ENCODE data around the gene COIL. TPM values are rescaled to one million over a fixed set of nuclear protein-coding genes. Genes with fewer than 3 reads are reported as not detected.
A peak's percentile ranks its signal among the peaks of the same experiment; 100 is the strongest.

The COIL gene
- total and polyA plus RNA-seq, 9 of the 15 experiments (the other 6 are each of a cell fraction or from before 2014, with no cell fraction given), result 23.9 to 41.3 (median 28.7) TPM

DNA sequence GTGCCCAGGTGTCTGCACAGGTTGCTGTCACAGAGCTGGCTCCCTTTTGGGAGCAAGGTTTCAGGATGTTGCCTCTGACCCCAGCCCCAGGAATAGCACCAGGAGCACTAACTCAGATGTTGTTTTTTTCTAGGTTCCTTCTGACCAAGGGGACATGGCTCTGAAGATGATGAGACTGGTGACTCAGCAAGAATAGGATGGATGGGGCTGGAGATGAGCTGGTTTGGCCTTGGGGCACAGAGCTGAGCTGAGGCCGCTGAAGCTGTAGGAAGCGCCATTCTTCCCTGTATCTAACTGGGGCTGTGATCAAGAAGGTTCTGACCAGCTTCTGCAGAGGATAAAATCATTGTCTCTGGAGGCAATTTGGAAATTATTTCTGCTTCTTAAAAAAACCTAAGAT is 45.2 kb upstream of the COIL start:
- intact Hi-C loops (cut with micrococcal nuclease) (loop anchor here (5.0 kb wide), 2 partner anchors 81 to 106 kb away; partner anchors contain the start of gene AKAP1), in situ Hi-C loops (cut with MboI) (no loop called here)
- H3K4me2 ChIP-seq (ENCODE audit: insufficient read depth, low read length), result no peak overlapping the region
- TF ChIP-seq MAFF (IDR thresholded peaks at IDR 0.05; ENCODE audit: low read length) (peak; percentile 82), NFE2 (IDR thresholded peaks at IDR 0.05; ENCODE audit: low read depth) (peak; percentile 89), MAFG (tag; conservative IDR thresholded peaks at IDR 0.05) (peak; percentile 90), C11orf30 (IDR thresholded peaks at IDR 0.05; ENCODE audit: low read depth) (peak; percentile 92), CTBP1 (IDR thresholded peaks at IDR 0.05; ENCODE audit: borderline replicate concordance) (peak; percentile 61), NFE2L1 (tag; IDR thresholded peaks at IDR 0.05; ENCODE audit: borderline replicate concordance, low read depth) (peak; percentile 64; the same call in 1 of the 2 replicates), ZNF174 (CRISPR knock-in tag; IDR thresholded peaks at IDR 0.05) (no peak), MECOM (CRISPR knock-in tag; IDR thresholded peaks at IDR 0.05) (peak; percentile 56; the same call in 1 of the 2 replicates), ZNF551 (CRISPR knock-in tag; IDR thresholded peaks at IDR 0.05) (no peak), BACH1 (tag; IDR thresholded peaks at IDR 0.05) (peak; percentile 56; the same call in 1 of the 2 replicates), RCOR1 (IDR thresholded peaks at IDR 0.05; ENCODE audit: borderline replicate concordance in 1 of 2, low read depth in 2 of 2, low read length in 2 of 2) (peak in 1 of 2 experiments; percentile 62; a peak in 1 of 4 replicates), MAFK (IDR thresholded peaks at IDR 0.05; ENCODE audit: low read length) (peak; percentile 81), ZNF316 (IDR thresholded peaks at IDR 0.05) (peak; percentile 93), JUND (IDR thresholded peaks at IDR 0.05; ENCODE audit: borderline replicate concordance, low read depth, low read length) (peak; percentile 36; the same call in 1 of the 2 replicates), JUND (tag; IDR thresholded peaks at IDR 0.05; ENCODE audit: borderline replicate concordance, low read depth, low read length) (no peak), KHSRP (IDR thresholded peaks at IDR 0.05) (no peak)
- TF ChIP-seq, protein P1, sequence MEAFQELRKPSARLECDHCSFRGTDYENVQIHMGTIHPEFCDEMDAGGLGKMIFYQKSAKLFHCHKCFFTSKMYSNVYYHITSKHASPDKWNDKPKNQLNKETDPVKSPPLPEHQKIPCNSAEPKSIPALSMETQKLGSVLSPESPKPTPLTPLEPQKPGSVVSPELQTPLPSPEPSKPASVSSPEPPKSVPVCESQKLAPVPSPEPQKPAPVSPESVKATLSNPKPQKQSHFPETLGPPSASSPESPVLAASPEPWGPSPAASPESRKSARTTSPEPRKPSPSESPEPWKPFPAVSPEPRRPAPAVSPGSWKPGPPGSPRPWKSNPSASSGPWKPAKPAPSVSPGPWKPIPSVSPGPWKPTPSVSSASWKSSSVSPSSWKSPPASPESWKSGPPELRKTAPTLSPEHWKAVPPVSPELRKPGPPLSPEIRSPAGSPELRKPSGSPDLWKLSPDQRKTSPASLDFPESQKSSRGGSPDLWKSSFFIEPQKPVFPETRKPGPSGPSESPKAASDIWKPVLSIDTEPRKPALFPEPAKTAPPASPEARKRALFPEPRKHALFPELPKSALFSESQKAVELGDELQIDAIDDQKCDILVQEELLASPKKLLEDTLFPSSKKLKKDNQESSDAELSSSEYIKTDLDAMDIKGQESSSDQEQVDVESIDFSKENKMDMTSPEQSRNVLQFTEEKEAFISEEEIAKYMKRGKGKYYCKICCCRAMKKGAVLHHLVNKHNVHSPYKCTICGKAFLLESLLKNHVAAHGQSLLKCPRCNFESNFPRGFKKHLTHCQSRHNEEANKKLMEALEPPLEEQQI (IDR thresholded peaks at IDR 0.05), result no peak
- TF ChIP-seq, protein P2, sequence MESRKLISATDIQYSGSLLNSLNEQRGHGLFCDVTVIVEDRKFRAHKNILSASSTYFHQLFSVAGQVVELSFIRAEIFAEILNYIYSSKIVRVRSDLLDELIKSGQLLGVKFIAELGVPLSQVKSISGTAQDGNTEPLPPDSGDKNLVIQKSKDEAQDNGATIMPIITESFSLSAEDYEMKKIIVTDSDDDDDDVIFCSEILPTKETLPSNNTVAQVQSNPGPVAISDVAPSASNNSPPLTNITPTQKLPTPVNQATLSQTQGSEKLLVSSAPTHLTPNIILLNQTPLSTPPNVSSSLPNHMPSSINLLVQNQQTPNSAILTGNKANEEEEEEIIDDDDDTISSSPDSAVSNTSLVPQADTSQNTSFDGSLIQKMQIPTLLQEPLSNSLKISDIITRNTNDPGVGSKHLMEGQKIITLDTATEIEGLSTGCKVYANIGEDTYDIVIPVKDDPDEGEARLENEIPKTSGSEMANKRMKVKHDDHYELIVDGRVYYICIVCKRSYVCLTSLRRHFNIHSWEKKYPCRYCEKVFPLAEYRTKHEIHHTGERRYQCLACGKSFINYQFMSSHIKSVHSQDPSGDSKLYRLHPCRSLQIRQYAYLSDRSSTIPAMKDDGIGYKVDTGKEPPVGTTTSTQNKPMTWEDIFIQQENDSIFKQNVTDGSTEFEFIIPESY (CRISPR knock-in tag; IDR thresholded peaks at IDR 0.05), result peak; percentile 79
- no peak overlapping the region for H3K4me3 ChIP-seq
- no peaks in the 10 kb centered on the region for H3K9me3 ChIP-seq (replicated peaks; ENCODE audit: control insufficient read depth, insufficient read depth, low read depth, low read length)
- no peak overlapping the region for H2AFZ ChIP-seq (ENCODE audit: low read depth, low read length)
- peak; percentile 54; the same call in 2 of the 3 replicates for ATAC-seq
- no peaks in the 10 kb centered on the region for H3K9me1 ChIP-seq (ENCODE audit: control insufficient read depth, insufficient read depth, low read length)
- H4K20me1 ChIP-seq (replicated peaks; ENCODE audit: control insufficient read depth, insufficient read depth, low read length), result no peaks in the 10 kb centered on the region; the same call in 1 of the 2 replicates
- peaks cover 0 to 2% of the 10 kb centered on the region in 2 experiments; a peak in 1 of 5 replicates for H3K27me3 ChIP-seq (ENCODE audit: control insufficient read depth in 2 of 2, insufficient read depth in 2 of 2, low read length in 2 of 2)
- no peaks in the 10 kb centered on the region for H3K36me3 ChIP-seq (ENCODE audit: control insufficient read depth, insufficient read depth, low read length)
- no peak overlapping the region for H3K9ac ChIP-seq (ENCODE audit: insufficient read depth in 1 of 2, low read depth in 2 of 2, low read length in 2 of 2)
- FAIRE-seq, result peak; percentile 26
- WGBS (ENCODE audit: insufficient coverage, low coverage, missing lambda C conversion rate), result 47% methylated on average over 2 of the region's 2 CpGs
- BruUV-seq (replicated peaks), result no TSS peak
- H3K27ac ChIP-seq (ENCODE audit: extremely low read depth, low read depth, low read length), result no peak overlapping the region
- CTCF ChIA-PET (ENCODE audit: low intra/inter-chr PET ratio), result interaction anchor here (2.2 kb wide), 1 partner anchor 108 kb away, joined by 7 read pairs; no protein-coding TSS in a partner anchor
- H3K4me1 ChIP-seq (replicated peaks in 1 of 2; ENCODE audit: control insufficient read depth in 2 of 2, insufficient read depth in 2 of 2, low read length in 2 of 2), result peaks cover 0 to 15% of the 10 kb centered on the region in 2 experiments; a peak in 3 of 5 replicates
- no peaks in the 10 kb centered on the region for H3K79me2 ChIP-seq (ENCODE audit: control insufficient read depth, insufficient read depth, low read length)
- POLR2A ChIA-PET, result interaction anchor here (0.5 to 1.4 kb wide), 7 partner anchors 10 to 812 kb away, joined by 3 read pairs; no protein-coding TSS in a partner anchor
- DNase-seq (ENCODE audit: extremely low read depth in 1 of 4, low spot score in 3 of 4), result peak in 2 of 4 experiments; percentile 41 to 42
